LHCN-M2 (cell line): Measurements from ENCODE around the gene HTT. TPM values are rescaled to one million over a fixed set of nuclear protein-coding genes. Genes with fewer than 3 reads are reported as not detected.
A peak's percentile ranks its signal among the peaks of the same experiment; 100 is the strongest.

Source experiments
- DNase-seq: peaks from one replicate; pipeline ENCODE4 v3.0.0-alpha.2; 2012; ENCODE audit warnings: low read depth
- total RNA-seq: library from RNA; depleted of rRNA; stranded (reverse); fragments of >200 nt; gene quantifications from 2 replicates; pipeline ENCODE4 v1.2.3, GENCODE V29; 2014

Gene HTT
- total RNA-seq, 1 experiment from 2014 or later = 19.4 TPM

DNA sequence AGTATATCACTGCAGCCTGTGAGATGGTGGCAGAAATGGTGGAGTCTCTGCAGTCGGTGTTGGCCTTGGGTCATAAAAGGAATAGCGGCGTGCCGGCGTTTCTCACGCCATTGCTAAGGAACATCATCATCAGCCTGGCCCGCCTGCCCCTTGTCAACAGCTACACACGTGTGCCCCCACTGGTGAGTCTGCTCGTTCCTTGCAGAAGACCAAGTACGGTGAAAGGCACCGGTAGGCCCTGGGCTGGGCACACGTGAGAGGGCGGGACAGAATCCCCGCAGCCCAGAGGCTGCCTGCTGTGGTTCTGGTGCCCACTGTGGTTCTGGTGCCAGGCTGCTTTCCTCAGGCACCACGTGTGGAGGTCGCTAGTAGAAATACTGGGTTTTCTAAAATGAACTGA, 143.3 kb downstream of the HTT start:
- DNase-seq = no peak

DNA sequence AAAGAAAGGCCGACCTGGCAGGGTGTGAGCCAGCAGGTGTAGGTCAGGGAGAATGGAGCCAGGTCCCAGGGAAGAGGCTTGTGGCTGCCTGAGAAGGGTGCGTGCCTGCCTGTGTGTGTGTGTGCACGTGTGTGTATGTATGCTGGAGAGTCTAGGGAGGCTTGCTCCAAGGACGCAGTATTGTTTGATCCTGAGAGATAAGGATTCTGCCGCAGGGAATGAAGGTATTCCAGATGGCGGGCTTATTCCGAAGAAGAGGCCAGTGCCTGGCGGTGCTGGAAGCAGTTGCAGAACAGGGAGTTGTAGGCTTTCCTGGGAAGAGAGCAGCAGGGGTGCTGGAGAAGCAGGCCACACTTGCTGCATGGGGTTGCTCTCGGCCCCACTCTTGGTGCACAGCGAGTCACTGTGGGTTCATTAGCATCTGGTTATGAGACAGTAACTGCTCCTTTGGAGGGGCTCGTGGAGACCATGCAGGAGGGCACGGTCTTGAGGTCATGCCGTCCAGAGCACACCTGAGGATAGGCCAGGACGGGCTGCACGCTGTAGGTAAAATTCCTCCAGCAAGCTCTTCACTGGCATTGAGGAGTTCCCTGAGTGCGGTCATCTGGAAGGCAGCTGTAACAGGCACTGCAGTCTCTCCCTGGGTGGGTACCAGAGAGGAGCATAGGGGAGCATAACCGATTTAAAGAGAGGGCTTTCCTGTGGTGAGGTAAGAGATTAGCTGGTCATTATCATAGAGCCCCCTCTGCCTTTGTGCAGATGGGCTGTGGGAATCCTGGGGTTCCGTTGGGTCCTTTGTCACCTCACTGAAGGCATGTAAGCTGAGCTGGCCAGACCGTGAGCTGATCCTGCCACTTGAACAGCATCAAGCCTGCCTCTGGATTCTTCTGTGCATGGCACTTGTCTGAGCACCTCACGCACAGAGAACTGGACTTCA, 144.6 kb downstream of the HTT start:
- no peak for DNase-seq

DNA sequence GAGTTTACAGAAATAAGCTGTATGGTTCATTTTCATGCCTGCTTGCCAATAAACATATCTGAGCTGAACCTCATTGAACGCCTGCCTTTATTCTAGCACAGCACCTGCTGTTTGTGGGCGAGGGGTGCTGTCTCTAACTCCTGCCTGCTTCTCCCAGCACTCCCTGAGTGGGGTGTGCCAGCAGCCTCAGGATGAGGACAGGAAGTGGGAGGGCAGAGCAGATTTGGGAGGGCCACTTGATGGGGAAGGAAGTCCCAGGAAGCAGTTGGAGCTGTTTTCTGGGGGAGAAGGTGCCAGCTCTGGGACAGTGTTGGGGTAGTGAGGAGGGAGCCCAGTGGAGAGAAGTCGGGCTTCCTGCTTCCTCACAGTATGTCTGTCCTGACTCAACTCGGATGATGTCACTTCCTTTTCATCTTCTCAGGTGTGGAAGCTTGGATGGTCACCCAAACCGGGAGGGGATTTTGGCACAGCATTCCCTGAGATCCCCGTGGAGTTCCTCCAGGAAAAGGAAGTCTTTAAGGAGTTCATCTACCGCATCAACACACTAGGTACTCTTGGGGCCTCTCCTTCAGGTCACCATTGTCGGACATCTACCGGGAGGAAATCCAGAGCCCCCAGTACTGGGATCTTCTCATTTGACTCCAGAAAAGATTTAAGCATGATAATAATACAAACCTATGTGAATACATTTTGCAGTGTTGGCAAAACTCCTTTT, 145.4 kb downstream of the HTT start:
- no peak for DNase-seq

DNA sequence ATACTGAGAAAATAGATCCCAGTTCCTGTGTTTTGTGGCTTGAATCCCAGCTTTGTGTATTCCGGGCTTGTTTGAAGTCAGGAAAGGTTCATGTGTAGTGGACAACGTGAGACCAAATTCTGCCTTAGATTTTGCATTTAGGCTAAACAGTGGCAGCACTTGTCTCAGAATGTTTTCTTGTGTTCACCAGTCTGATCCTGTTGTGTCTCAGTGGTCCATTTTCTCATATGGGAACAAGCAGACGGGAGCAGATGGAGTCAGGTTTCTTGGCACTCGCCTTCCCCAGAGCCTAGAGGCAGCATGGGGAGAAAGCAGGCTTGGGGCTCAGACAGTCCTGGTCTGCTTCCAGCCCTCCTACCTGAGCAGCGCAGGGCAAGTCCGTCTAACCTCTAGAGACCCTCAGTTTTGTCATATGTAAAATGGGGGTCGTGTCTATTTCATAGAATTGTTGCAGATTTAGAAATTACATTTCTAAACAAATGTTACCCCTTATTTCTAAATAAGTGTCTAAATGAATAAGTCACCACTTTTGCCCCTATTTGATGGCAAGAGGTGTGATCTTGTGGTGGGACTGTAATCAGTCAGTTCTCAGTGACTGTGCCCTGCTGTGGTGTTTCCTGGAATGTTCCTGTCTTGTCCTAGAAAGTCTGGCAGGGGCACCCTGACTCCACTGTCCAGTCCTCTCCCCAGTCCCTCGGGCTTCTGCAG, 146.1 kb downstream of the HTT start:
- DNase-seq = no peak

DNA sequence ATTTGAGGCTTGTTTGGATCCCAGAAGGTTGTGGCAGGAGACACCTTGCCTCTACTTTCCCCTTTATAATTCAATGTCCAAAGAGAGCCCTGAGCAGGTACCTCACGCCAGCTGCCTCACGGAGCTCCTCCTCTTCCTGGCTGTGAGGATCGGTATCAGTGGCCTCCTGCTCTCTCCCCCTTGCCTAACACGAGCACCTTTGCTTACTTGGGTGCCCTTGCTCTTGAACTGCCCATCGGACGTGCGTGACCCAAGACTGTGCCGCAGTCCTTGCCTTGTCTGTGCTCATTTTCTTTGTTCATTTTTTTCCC, 146.7 kb downstream of the HTT start:
- DNase-seq = no peak

DNA sequence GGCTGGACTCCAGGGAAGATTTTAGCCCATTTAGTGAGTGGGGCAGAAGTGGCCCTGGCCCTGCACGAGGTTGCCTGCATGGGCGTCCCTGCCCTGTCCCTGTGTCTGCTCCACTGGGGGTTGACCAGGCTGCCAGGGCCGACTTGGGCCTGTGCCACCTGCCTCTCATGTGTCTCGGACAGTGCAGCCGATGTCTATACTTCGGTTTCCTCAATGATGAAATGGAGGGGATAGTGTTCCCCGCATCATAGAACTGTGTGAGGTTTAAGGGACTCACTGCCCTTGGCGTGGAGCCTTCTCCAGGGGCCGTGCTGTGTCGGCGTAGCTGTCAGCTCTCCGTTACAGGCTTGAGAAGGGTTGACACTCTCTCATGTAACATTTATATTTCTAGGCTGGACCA, 147.5 kb downstream of the HTT start:
- DNase-seq = no peak

DNA sequence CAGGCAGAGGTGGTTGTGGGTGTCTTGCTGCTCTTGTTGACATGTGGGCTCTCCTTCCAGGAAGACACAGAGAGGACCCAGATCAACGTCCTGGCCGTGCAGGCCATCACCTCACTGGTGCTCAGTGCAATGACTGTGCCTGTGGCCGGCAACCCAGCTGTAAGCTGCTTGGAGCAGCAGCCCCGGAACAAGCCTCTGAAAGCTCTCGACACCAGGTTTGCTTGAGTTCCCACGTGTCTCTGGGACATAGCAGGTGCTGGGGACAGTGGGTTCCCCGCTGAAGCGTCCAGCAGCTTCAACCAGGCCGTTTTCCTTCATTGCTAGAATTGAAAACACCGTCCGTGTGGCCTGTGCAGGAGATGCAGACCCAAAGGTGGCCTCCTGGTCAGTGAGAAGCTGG, 148.9 kb downstream of the HTT start:
- DNase-seq = no peak

DNA sequence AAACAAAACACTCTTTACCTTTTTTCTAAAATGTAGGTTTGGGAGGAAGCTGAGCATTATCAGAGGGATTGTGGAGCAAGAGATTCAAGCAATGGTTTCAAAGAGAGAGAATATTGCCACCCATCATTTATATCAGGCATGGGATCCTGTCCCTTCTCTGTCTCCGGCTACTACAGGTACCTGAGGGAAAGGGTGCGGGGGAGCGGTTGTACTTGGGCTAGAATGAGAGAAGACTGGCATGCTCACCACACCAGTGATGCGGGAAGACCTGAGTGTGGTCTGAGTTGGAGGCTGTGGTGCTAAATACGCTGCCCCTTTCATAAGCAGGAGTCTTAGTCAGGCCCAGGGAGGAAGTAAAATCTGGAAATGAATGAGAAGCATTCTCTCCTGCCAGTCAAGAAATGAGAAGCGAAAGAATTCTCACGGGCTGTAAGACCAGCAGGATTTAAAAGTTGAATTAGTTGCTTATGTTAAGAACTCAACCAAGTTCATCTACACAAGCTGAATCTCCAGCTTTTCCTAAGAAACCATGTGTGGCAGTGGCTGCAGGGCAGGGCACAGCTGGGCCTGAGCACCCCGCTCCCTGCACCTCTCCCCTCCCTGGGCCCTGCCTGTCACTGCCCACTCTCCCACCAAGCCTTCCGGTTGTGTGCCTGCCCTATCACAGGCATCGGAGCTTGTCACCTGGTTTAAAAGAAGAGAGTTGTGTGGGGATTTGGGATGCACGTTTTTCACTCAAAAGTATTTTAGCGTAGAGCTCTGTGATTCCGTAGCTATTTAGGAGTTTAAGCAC, 149.7 kb downstream of the HTT start:
- DNase-seq = no peak

DNA sequence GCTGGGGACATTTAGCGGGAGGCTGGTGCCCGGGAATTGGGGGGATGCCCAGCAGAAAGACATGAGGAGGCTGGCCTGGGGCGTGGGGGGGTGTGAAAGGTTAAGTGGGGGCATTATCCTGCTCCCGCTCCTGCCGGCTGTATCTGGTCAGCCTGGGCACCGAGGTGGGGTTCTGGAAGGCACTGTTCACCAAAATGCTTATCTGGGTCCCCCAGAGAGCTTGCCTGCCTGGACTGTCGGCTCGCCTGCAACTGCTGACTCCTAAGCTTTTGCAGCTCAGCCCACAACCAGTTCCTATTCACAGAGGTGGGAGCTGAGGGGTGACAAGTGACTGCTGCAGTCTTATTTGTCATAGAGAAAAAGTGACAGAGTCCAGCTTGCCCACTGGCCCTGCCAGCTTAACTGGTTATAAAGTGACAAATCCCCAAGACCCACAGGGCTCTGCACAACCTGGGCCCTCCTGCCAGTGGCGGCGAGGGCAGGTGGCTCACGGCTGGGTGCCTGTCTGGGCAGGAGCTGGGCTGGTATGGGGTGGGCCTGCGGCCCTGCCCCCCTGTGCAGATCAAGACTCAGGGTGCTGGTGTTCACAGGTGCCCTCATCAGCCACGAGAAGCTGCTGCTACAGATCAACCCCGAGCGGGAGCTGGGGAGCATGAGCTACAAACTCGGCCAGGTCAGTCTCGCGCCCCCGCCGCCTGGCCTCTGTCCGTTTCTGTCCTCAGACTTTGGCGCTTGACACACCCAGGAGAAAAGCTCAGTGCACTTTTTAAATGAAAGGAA, 150.8 kb downstream of the HTT start:
- no peak for DNase-seq

DNA sequence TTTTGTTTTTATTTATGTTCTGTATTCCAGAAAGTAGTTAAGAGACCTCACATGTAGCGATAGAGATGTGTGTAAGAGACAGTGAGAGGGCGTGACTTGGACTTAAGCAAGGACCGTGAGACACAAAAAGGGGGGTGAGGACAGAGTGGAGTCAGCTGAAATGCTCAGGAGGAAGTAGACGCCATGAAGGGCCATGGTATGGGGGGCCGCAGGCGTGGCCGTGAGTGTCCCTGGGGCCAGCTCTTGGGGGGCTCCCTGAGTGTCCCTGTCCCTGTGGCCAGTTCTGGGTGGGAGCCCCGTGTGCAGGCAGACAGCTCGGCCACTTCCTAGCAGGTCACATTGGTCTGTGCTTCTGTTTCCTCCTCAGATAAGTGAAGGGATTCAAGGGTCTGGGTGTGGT, 151.5 kb downstream of the HTT start:
- no peak for DNase-seq

DNA sequence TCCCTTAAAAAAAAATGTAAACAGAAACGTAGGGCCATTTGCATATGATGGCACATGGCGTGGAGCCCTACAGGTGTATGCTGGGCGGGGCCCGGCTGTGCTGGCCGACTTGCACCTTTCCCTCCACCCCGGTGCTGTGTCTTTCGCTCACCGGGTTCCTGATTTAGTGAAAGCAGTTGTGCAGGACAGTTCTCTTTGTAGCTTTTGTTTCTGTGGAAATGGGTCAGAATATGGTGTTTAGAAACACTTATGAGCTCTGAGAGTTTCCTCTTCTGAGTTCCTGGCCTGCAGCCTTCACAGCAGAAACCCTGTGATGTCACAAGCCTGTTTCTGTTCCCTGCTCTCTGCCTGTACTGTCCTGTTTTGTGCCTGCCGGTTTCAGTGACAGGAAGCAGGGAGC, 152.0 kb downstream of the HTT start:
- DNase-seq = no peak

DNA sequence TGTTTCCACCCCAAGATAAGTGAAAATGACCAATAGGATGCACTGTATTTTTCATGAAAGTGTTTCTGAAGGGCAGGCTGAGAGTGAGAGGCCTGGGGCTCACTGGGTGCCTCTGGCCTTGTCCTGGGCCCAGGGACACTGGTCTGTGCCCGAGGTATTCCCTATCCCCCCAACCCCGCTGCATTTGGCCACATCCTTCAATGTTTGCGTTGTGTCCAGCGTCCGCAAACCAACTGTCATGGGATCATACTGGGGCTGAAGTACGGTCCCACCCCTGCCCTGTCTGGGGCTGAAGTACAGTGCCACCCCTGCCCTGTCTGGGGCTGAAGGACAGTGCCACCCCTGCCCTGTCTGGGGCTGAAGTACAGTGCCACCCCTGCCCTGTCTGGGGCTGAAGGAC, 152.5 kb downstream of the HTT start:
- no peak for DNase-seq

DNA sequence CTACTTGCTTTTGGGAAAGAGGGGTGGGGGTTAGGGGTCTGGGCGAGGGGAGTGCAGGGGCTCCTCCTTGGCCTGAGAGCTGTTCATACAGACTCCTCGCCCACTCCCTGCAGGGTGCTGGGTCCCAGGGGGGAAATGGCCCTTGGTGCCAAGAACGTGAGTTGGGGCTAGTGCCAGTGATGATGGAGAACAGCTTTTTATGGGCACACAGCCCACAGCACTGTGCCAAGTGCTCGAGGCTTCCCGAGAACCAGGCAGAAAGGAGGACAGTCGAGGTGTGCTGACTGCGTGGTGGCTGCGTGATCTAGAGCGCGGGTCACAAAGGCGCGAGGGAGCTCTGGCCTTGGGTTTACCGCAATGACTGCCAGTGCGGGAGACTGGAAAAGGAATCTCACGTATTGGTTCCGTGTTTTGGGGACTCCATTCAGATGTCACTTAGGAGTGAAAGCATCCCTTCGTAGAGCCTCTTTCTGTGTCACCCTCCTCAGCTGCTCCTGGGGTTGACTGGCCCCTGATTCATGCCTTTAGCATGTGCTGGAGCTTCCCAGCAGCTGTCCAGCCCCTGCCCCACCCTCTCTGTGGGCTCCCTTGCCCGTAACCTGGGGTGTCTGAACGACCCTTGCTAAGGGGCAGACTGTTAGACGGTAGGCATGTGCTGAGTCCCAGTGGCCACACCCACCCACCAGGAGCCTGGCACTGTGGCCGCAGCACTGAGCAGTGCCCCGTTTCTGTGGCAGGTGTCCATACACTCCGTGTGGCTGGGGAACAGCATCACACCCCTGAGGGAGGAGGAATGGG, 153.6 kb downstream of the HTT start:
- peak; percentile 82 for DNase-seq

DNA sequence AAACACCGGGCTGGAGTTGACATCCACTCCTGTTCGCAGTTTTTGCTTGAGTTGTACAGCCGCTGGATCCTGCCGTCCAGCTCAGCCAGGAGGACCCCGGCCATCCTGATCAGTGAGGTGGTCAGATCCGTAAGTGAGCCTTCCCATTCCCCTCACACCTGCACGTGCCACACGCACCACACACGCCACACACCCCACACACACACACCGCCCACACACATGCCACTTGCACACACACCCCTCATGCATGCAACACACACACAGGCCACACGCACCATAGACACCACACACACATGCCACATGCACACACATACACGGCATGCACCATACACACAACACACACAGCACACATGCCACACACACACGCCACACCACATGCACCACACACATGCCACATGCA, 154.4 kb downstream of the HTT start:
- DNase-seq = no peak

DNA sequence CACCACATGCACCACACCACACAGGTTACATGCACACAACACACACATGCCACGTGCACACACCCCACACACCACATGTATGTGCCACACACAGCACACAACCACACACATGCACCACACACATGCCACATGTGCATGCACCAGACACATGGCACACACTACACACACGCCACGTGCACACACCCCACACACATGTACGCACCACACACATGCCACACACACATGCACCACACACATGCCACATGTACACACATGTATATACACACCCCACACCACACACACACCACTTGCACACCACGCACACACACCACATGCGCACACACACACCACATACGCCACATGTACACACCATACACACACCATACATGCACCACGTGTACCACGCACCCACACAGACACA, 154.8 kb downstream of the HTT start:
- no peak for DNase-seq

DNA sequence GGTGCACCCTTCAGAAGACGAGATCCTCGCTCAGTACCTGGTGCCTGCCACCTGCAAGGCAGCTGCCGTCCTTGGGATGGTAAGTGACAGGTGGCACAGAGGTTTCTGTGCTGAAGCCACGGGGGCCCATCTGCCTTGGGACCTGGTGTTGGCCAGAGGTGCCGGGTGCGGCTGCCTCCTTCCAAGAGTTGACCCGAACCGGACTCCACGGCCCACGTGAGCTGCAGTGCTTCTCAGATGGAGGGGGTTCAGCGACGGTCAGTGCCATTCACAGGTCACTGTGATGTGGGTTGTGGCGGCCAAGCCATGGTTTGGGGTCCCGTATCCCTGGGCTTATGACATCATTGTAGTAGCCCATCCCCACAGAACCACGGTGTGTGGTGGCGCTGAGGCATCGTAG, 155.5 kb downstream of the HTT start:
- no peak for DNase-seq

DNA sequence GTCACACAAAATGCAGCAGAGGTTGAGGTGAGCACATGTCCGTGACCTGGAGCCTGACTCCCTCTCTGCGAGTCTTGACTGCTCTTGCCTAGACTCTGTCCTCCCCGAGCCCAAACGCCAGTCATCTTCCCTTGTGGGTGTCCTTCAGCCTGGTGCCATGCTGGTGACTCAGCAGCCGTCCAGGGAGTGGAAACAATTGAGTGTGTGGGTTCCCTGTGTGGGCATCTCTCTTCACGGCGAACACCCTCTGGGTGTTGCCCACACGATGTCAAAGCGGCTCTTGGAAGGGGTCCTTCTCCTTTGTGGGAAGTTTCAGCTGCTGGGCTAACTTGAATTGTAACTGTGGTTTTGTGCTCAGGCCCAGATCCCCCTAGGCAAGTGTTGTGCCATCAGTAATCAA, 157.0 kb downstream of the HTT start:
- DNase-seq = no peak

DNA sequence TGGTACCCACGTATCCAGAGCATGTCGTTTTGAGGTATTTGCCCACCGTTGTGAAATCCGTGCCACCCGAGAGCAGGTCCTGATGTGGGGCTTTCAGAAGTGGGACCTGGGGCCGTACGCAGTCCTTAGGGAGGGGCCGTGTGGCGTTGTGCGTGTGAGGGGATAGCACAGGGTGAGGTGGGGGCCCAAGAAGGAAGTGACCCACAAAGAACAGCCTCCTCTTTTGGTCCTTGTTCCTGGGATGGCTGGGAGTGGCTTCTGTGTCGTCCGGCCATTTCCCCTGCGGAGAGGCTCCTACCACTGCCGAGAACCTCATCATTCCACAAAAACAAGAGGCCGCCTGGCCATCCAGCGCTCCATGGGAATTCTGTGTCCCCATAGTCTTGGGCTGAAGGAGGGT, 157.5 kb downstream of the HTT start:
- no peak for DNase-seq

DNA sequence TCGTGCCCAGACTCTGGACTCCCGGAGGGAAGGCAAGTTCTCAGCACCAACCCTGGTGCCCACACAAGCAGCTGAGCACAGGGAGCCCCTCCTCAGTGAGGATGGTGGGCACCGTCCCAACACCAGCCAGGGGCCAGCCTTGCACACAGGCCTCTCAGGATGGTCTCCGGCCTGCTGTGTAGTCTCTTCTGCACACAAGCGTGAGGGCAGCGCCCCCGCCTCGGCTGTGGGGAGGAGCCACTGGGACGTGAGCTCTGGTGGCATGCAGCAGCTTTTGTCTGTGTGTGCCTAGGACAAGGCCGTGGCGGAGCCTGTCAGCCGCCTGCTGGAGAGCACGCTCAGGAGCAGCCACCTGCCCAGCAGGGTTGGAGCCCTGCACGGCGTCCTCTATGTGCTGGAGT, 158.4 kb downstream of the HTT start:
- DNase-seq = no peak

DNA sequence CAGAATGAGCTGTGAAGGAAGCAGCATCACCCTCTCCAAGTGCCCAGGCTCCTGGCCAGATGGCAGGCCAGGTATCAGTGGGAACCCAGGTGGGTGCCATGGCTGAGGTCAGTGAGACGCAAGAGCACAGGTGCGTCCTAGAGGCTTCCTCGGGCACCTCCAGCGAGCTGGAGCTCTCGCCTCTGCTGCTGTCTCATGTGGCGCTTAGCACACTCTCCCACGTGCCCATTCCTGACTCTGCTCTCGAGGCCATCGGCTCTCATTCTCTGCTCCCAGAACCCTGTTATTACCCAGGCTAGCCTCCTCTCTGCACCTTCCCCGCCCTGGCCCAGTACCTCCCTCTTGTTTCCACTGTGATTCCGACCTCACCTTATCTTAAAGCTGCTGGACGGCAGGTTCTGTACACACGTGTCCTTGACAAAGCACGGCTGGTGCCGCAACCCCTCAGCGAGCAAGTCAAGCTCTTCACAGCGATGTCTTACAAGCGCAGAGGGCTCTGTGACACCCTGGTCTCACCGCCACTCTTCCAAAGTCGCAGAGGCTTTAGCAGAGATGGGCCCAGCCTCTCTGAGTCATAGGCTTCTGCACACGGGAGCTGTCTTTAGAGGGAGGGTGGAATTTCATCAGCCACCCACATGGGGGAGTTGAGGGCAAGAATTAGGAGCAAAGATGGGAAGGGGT, 159.1 kb downstream of the HTT start:
- DNase-seq = no peak
